Left renal cortex interstitium (tissue), 4 donors: ENCODE results near the gene NEURL1. TPM values are rescaled to one million over a fixed set of nuclear protein-coding genes. Genes with fewer than 3 reads are reported as not detected.

Experiments
- DNase-seq, 4 donors: peaks; one replicate each; pipeline ENCODE4 v3.0.0-alpha.2; 2013; ENCODE audit warnings: low read depth in 4 of 4, low spot score in 2 of 4, missing footprints in 1 of 4
- polyA plus RNA-seq, 4 donors: library from polyadenylated mRNA; unstranded; fragments of 120-200 nt; gene quantifications; one replicate each; pipeline ENCODE4 v1.2.1, GENCODE V29; 2013; ENCODE audit not compliant: insufficient read length in 4 of 4

NEURL1 gene
- polyA plus RNA-seq: 1 to 10 TPM; 1.8 to 2.2 (median 1.9) TPM

GRCh38 chr10:103493362-103493915 lies at the start of gene NEURL1:
Gene NEURL1, plus strand, starts transcription at chr10:103493705. Its CDS starts 683 bp downstream, at chr10:103494388.
- DNase-seq: no peak

DNA sequence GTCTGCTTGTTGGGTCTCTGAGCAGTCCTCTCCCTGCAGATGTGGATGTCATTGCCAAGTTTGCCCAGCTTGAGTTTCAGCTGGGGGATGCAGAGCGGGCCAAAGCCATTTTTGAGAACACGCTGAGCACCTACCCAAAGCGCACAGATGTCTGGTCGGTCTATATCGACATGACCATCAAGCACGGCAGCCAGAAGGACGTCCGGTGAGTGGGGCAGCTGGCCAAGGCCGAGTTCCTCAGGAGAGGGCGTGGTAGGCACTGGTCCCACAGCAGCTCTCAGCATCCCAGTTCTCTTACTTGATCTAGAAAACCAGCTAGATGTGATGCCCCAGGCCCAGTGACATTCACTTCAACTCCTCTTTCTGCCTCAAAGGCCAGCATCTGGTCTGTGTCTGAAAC lies 49.0 kb upstream of the NEURL1 start:
- DNase-seq: no peak

GRCh38 chr10:103445366-103445765 lies 48.1 kb upstream of the NEURL1 start:
- no peak for DNase-seq

GRCh38 chr10:103445767-103446567 lies 47.5 kb upstream of the NEURL1 start:
- no peak for DNase-seq

- DNase-seq: no peak
Measured at GRCh38 chr10:103447187-103447586, 46.3 kb upstream of the NEURL1 start.

DNA sequence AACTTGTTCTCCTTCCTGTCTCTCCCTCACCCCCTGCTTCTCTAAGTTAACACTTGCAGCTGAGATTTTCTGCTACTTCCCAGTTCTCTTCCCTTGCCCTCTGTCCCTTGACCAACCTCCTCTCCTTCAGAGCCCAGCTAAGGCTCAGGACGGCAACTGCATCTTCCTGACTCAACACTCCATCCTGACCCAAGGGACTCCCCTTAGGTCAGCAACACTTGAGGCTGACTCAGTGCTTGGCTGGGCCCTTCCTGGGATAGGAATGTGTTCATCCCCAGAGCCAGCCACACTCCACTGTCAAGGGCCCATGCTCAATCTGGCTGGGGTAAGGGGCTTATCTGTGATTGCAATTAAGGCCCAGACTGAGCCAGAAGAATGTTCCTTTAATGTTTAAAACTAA lies 44.8 kb upstream of the NEURL1 start:
- DNase-seq: no peak

GRCh38 chr10:103449208-103450144 lies 44.0 kb upstream of the NEURL1 start:
- no peak for DNase-seq

- DNase-seq: no peak
Measured at GRCh38 chr10:103450201-103450695, 43.3 kb upstream of the NEURL1 start.

DNA sequence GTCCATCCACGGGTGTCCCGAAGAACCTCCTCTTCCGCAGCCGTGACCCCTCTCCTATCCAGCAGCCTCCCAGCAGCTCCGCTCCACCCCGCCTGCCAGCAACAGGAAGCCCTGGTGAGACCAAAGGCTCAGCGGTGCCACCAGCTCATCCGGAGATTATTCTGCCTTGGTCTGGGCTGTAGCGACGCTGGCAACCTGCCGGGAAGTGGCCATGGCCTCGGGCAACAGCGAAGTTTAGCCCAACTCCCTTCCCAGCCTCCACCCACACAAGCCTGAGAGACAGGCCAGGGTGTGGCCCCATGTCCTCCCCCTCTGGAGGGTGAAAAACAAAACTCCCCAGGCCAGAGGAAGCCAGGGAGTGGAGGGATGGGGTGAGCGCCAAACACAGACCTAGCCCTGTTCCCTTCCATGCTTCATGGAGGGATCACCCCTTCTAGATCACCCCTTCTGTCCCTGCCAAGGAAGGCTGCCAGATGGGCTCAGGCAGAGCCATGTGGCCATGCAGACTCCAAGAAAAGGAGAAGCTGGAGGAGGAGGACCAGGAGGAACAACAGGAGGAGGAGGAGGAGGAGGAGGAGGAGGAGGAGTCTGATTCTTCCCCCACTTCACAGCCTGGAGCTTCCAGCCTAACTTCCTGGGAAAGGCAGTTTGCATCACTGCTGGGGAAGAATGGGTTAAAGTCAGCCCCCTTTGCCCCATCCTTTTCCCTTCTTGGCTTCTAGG lies 42.3 kb upstream of the NEURL1 start:
- DNase-seq: no peak

- DNase-seq: peak in 3 of 4 donors; percentile 23 to 56 (median 45)
Measured at GRCh38 chr10:103451831-103452505, 41.5 kb upstream of the NEURL1 start, which contains the start of gene CALHM2. Gene CALHM2, minus strand, starts transcription at chr10:103452370. Its CDS starts 2,429 bp downstream, at chr10:103449941.

DNA sequence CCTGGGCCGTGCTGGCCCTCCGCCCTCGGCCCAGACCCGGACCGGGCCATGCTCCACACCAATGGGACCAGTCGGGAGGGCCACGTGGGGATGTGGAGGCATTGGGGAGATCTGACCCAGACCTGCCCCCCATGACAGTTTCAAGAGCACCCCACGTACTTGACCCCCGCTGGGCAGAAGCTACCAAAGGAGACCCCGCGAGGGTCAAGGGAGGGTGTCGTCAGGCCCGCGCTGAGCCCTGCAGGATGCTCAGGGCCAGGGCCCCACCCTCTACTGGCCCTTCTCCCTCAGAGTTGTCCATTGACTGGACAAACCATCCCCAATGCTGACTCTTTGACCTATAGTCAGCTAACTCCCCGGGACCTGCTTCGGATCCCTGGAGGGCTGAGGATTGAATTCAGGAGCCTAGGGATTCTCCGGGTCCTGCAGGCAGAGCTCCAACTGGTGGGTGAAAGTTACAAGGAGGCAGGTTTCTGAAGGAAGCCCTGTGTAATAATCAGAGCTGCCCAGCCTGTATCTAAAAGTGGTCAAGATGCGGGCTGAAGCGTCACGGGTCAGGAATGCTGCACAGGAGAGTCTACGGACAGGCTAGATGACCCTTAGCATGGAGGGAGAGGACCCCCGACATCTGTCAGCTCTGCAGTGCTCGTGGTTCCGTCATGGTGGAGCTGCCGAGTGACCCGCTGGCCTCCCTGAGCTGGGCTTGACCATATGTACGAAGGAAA lies 40.8 kb upstream of the NEURL1 start:
- no peak for DNase-seq

DNA sequence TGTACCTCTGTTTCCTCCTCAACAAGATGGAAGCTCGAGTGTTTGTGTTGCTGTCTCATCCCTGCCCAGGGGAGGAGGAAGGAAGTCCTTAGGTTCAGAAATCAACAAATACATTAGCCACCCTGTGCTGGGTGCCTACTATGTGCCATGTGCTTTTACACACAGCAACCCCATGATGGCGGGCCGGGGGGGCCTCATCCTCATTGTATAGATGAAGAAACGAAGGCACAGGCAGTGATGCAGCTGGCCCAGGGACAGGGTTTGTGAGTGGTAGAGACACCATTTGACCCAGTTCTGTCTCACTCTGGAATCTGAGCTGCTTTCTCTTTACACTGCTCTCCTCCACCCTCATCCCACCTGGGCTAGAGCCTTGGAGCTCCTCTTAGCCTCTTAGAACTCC lies 39.5 kb upstream of the NEURL1 start:
- no peak for DNase-seq

DNA sequence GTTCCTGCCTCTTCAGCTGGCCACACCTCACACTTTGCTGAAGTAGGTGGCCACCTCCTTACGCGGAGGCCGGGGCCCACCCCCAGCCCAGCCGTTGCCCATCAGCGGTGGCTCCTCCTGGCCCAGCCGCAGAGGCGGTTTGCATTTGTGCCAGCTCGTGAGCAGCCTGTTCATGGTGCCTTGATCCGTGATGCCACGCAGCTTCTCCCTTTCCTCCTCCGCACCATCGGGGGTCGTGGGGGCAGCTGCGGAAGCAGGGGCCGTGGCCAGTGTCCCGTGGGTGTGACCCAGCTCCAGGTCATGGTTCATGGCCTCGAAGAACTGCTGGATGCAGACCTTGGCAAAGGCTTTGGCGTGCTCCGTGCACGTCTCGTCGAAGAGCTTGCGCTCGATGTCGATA lies 38.3 kb upstream of the NEURL1 start:
- DNase-seq: no peak

- DNase-seq: no peak
Measured at GRCh38 chr10:103456074-103456660, 37.3 kb upstream of the NEURL1 start.

DNA sequence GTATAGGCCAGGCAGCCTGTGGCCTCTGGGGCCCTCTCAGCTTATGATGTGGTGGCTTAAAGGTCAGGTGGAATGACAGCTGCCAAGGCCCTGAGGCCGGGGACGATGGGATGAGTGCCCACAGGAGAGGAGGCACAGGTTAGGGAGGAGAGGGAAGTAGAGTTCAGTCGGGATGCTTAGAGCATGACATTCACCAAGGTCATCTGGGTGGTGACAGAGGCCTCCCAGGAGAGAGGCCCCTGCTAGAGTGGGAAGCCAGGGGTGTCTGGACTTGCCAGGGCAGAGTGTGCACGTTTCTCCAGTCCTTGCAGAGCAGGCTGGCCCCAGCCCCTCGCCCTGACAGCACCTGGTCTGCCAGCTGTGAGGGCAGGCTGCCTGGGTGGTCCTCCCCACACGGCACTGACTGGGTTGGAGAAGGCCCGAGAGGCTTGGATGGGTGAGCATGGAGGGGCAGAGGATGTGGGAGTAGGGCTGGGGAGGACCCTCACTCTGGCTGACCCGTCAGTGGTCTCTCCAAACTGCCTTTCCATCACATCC lies 36.3 kb upstream of the NEURL1 start:
- DNase-seq: no peak

GRCh38 chr10:103457896-103458583 lies 35.5 kb upstream of the NEURL1 start:
- no peak for DNase-seq

GRCh38 chr10:103458720-103459119 lies 34.8 kb upstream of the NEURL1 start, which contains the start of gene CALHM1:
Gene CALHM1, minus strand, starts transcription at chr10:103458900. Its CDS starts 149 bp downstream, at chr10:103458751.
- no peak for DNase-seq

DNA sequence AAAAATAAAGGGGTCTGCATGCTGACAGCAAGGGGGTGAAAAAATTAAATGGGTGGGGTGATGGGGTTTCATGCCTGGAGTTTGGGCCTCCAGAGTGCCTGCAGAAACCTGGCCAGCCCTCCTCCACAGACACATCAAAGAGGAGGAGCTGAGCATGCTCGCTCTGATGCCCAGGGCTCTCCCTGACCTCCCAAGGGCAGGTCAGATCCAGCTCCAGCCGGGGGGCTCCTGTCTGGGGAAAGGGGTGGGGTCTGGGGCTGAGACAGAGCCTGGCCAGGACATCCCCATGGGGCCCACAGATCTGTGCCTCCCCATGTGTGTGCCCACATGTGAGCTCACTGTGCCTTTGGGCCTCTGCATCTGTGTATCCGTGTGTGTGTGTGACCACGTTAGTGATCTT lies 33.9 kb upstream of the NEURL1 start:
- no peak for DNase-seq
